GM21381 (cell line): ENCODE results near the gene FAM98A.

Experiments
- ATAC-seq: cut with Tn5 transposase; IDR thresholded peaks from one replicate; pipeline ENCODE4 v1.9.1; 2021; ENCODE audit warnings: mild to moderate bottlenecking, moderate library complexity; ENCODE audit not compliant: unreplicated experiment

The FAM98A gene

DNA sequence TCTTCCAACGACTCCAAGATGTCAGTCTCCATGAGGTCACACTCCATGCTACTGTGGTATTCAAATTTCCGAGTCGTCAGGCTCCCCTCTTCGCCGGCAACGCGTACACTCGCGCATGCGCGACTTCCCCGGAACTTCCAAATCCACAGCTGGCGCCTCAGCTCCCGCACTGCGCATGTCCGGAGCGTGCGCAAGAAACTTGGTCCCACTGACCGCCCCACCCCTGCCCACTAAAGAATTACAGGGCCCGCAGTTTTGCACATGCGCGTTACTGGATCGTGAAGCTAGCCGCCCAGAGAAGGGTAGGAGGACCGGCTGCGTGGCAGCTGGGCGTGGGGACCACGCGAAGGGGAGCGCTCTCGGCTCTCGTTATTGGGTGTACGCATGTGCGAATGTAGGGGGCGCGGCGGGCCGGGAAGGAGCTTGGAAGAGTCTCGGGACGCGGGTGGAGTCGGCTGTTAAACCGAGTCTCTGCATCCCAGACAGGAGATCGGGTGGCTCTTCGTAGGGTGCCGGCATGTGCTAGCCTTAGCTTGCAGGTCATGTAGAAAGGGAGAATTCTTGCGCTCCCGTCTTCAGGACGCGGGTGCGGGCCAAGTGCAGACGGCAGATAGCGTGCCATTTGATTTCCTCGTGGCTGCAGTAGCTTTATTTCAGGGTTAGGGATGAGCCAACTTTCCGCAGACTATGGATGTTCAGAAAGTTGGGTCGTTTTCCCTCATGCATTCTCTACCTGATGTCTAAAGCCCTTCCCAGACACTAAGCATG lies at the start of gene FAM98A:
FAM98A (minus strand) TSS at position 125 of the 768 bp plus-strand sequence; CDS start at position 47, 78 bp downstream.
- peak; percentile 88 for ATAC-seq

DNA sequence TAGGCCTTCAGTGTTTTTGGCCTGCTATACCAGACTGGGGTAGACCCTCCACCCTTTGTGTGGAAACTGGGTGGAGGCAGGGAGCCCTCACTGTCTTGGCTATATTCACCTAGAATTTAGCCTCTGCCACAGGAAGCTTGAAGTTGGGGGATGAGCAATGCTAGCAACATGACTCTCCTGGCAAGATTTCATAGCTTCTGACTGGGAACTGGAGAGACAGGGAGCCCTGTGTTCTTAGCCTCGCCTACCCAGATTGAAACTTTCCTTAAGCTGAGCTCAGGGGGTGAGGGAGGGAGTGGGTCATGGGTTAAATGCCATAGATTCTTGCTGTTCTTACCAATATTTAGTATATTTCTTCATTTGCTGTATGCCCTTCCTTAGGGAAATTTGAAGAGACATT lies 46.8 kb upstream of the FAM98A start:
- ATAC-seq: no peak

DNA sequence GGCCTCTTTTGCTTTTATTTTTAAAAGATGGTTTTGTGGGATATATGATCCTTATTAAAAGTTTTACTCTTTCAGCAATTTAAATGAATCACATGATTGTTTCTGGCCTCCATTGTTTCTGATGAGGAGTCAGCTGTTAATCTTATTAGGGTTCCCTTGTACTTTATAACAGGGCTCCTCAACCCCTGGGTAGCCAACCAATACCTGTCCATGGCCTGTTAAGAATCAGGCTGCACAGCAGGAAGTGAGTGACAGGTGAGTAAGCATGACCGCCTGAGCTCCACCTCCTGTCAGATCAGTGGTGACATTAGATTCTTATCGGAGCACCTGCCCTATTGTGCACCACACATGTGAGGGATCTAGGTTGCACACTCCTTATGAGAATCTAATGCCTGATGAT lies 45.1 kb upstream of the FAM98A start:
- no peak for ATAC-seq

DNA sequence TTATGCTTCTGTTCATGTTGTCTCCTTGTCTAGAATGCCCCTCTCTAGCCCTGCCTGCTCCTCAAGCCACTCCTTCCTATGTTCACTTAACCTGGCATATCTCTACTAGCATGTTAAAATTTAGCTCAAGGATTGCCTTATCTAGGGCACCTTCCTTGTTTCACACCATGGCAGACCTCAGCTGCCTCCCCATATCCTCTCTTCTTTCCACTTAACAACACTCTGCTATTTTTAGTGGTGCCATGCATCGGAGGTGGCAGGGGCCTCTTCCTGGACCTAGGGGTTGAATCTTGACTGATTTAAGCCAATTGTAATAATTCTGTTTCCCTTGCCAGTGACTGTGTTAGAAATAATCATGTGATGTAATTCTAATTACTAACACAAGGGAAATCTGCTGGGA lies 36.9 kb upstream of the FAM98A start:
- no peak for ATAC-seq

DNA sequence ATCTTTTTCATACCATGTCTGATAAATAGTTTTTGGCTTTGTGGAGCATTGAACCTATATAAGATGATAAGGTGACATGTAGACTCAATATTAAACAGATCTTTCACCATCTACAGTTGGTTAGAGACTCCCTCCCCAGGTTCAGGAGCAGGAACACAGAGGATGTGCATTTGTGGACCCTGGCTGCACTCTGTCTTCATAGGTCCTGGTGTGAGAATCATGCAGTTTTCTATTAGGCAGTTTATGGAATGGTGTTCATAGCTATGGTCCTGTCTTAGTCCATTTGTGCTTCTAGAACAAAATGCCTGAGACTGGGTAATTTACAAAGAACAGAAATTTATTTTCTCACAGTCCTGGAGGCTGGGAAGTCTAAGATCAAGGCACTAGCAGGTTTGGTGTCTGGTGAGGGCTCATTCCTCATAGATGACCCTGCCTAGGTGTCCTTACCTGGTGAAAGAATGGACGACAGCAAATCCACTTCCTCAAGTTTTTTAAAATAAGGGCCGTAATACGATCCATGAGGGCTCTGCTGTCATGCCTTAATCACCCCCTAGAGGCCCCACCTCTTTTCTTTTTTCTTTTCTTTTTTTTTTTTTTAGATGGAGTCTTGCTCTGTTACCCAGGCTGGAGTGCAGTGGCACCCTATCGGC lies 35.3 kb upstream of the FAM98A start:
- ATAC-seq: no peak

DNA sequence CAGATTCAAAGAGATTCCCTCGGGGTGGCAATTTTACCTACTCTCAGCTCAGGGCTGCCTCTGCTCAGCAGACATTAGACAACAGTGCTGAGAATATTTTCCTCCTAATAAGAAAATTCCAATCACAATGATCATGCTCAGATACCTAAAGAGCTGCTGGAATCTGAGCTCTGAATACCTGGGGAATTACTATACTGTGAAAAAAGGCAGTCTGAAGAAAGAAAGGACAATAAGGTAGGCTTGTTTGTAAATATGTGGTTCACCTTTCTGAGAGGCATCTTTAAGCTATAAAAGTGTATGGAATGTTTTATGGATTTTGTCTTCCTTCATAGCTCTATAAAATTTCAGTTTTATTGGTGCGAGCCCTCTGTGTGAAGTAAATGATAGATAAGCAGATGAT lies 34.2 kb upstream of the FAM98A start:
- no peak for ATAC-seq

DNA sequence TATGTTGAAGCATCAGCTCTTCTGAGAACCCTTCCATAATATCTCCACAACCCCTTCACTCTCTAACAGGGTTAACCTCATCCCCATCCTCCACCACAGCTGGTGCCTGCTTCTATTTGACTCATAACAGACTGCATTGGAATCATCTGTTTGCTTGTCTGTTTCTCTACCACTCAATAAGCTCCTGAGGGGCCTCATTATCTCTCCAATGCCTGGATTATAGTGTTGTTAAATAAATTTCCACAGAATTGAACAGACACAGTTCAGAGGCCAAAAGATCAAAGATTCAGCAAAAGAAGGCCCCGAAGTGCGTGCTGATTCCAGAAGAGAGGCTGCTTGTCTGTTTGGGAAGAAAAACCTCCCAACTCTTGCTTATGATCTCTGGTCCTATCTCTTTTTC lies 33.7 kb upstream of the FAM98A start:
- no peak for ATAC-seq

DNA sequence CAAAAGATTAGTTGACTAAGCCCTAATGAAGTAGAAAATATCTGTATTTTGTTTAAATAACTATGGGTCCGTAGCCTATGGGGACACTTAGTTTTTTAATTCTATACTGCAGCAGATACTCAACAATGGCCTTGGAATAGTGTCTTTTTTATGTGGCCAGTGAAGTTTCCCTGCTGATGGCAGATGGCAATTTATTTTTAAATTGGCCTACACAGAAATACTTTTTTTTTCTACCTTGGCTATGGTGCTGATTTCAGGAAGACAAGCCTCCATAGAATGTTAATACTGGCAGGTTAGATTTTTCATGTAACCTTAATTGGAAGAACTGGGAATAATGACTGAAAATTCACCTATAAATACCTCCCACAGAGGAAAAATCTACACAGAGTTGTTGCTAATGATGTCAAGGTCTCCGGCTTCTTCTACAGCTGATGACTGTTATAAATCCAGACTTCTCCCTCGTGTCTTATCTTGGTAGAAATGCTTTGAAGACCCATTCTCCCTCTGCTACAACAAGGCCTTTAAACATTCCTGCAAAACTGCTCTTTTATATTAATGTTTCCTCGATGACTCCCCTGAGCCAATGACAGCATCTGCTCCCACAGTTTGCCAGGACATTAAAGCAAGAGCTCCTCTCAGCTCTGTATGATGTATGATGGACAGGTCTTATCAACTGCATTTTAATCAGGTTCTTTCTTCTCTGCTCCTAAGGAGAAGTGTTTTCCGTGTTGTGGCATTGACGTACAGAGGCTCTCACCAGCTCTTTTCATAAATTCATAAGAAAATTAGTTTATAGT lies 29.1 kb upstream of the FAM98A start:
- ATAC-seq: no peak

DNA sequence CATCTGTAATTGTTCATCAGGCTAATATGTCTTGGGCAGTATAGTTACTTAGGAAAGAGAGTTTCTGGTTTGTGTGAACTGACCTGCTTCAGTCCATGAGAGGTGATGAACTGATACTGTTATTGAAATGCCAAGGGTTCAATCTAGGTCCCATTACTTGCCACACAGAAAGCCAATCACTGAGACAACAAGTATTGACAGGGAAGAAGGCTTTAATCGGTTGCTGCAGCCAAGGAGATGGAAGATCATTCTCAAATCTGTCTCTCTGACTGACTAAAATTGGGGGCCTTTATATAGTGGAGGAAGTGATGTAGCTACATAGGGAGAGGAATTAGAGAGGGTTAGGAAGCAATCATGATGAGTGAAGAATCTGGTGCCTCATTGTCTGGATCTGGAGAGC lies 19.9 kb upstream of the FAM98A start:
- no peak for ATAC-seq

DNA sequence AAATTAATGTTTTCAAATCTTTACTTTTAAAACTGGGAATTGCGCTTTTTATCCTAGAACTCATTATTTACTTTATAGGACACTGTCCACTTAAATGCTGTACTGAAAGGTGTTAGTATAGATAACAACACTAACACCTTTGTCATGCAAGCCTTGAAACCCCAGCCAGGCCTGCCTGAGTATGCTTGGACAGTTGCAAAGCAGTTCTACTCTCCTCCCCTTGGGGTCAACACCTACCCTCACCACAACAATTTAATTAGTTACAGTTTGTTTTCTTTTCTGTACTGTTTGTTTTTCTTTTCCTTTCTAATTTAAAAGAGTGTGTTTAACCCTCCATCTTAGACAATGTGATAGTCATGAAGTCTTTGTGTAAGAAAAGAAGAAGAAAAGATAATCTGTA lies 18.9 kb upstream of the FAM98A start:
- ATAC-seq: no peak

DNA sequence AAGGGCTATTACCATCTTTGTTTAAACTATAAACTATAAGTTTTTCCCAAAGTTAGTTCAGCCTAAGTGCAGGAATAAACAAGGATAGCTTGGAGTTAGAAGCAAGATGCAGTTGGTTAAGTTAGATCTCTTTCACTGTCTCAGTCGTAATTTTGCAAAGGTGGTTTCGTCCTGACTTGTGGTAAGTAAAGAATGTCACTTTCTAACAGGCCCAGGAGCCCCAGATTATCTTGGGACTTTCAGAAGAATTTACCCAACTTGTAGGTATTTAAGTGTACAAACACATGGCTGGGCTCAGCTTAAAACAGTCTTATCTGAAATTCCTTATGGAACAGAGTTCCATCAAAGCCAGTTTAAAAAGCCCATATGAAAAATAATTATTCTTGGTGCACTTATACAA lies 18.3 kb upstream of the FAM98A start:
- ATAC-seq: no peak

DNA sequence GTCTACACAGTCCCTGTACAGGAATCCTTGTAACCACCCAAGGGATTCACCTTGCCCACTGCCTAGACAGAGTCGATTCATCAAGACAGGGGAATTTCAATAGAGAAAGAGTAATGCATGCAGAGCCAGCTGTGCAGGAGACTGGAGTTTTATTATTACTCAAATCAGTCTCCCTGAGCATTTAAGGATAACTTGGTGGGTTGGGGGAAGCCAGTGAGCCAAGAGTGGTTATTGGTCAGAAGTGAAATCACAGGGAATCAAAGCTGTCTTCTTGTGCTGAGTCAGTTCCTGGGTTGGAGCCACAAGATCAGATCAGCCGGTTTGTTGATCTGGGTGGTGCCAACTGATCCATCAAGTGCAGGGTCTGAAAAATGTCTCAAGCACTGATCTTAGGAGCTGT lies 17.8 kb upstream of the FAM98A start:
- ATAC-seq: no peak

DNA sequence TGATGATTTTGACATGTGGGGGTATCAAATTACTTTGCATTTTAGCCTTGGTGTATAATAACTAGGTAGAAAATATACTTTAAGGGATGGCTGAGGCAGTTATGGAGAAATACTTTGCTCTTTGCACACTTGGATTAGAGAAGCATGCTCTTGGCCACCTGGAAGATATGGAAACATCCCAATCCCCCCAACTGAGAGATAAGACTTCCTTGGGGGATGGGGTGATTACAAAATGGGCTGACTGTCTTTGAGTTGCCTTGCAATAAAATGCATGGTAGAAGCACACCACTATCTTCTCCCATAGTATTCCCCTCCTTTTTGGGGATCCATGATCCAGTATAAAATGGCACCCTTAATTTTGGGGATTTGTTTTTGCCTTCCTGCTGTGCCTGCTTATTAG lies 15.1 kb upstream of the FAM98A start:
- no peak for ATAC-seq

DNA sequence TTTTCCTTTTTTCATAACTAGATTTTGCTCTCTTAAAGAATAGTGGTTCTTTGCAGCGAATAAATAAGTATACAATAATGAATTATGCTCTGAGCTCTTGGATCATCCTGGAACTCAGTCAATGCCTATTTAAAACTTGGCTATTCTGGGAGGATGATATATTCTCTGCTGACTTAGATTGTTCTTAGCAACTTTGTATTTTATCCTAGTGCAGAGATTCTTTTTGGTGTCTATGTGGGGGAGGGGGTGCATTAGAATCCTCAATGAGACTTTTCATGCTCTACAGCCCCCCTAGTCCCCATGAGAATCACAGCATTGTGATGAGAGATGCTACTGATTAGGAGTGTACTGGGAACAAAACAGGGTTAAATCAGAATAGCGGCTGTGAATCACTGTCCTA lies 8.8 kb upstream of the FAM98A start:
- ATAC-seq: no peak

DNA sequence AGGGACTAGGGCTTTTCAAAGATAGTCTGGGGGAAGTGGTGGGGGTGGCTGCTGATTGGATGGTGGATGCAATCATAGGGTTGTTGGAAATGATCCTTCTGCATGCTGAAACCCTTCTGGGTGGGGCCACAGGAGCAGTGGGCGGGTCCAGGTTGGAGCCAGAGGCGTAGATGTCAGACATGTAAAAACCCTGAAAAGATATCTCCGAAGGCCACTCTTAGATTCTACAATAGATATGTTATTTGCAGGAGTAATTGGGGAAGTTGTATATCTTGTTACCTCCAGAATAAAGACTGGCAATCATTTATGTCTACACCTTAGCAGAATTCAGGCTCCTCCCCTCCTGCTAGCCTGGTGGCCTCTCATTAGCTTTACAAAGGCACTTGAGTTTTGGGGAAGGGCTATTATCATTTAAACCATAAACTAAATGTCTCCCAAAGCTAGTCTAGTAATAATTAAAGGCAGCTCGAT lies 8.2 kb upstream of the FAM98A start:
- no peak for ATAC-seq

DNA sequence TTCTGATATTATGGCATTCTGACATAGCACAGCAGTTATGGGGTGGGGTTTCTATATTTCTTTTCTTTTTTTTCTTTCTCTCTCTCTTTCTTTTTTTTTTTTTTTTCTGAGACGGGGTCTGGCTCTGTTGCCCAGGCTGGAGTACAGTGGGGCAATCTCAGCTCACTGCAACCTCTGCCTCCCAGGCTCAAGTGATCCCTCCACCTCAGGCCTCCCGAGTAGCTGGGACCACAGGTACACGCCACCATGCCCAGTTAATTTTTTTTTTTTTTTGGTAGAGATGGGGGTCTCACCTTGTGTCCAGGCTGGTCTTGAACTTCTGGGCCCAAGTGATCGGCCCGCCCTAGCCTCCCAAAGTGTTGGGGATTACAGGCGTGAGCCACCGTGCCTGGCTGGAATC lies 7.5 kb upstream of the FAM98A start:
- no peak for ATAC-seq

DNA sequence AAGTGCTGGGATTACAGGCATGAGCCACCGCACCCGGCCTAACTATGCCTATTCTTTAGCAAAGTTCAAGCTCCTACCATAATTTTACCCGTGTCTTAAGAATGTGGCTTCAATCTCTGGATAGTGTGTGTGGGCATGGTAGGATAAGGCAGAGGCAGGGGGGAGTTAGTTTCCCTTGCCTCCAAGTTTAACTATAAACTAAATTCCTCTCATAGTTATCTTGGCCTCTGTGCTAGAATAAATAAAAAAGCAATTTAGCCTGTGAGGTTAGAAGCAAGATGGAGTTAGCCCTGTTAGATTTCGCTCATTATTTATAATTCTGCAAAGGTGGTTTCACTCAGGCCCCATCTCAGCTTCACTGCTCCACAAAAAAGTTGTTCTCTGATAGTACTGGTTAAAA lies 7.0 kb upstream of the FAM98A start:
- ATAC-seq: no peak

DNA sequence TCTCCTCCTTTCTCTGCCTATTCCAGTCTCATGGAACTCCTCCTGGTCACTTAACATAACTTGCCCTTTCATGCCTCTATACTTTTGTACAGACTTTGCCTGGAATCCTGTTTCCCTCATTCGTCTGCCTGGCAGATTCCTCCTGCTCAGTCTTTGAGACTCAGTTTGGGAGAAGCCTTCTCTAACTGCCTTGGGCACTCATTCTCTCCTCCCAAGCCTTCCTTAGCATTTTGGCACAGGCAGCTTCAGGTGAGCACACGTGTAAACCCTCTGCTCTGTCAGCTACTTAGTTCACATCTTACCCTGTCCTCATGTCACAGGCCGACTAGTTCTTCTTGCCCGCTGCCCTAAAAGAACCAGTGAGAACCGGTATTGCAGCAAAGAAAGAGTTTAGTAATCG lies 6.0 kb upstream of the FAM98A start:
- no peak for ATAC-seq

DNA sequence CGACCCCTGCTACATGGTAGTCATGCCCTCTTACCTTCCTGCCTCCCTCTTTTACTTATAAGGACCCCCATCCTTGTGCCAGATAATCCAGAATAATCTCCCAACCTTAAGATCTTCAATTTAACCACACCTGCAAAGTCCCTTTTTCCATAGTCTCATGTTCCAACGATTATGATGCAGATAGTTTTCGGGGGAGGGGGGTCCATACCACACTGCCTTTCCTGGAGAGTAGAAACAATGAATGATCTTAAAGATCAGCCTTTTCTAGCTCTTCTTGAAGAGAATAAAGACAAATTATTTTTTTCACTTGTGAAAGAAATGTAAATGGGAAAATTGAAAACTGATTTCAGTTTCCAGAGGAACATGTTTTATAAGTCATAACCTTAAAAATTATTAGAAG lies 4.3 kb upstream of the FAM98A start:
- ATAC-seq: no peak

DNA sequence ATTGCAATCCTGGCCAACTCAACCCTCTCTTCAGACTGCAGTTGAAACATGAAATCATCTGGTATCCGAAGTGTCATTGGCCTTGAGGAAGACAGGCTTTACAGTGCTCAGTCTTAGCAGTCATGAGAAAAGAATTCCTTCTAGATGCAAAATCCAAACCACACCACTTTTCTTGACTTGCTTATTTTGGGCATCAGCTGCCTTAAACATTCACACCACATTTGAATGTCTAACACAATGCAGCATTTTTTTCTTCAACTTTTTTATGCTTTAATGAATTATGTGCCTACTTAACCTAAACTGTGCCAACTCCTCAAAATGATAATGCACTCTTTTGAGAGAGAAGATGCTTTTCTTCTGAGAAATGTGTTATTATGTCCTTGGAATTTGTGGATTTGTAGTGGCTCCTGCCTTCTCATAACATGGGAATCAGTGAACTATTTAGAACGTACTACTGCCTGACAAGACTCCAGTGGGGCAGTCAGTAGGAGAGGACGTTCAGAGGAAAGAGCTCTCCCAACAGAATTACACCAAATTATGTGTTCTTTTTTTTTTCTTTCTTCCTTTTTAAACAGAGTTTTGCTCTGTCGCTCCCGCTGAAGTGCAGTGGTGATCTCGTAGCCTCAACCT lies 3.2 kb upstream of the FAM98A start:
- no peak for ATAC-seq

DNA sequence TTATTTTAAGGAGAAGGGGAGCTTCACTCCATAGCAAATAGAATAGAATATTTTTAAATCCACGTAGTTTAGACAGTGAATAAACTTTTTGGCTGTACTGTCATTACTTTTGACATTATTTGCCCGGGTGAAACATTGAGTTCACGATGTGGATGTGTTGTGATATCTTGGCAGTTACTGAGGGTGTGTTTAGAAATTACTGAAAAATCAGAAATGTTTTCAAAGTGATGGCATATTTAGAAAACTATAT lies 769 bp upstream of the FAM98A start:
- no peak for ATAC-seq
